ENCODE data around the gene DNAJB8.

Gene DNAJB8

GRCh38 chr3:128470134-128470899 lies 3.6 kb upstream of the DNAJB8 start:
- Histone ChIP-seq H3K4me1 (ENCODE audit: control insufficient read depth, insufficient read depth, low read length) (no peaks in the 10 kb centered on the region), H3K36me3 (ENCODE audit: insufficient read depth, low read length) (no peaks in the 10 kb centered on the region), H3K9ac (ENCODE audit: low read depth, low read length) (no peak overlapping the region), H3K4me2 (ENCODE audit: low read length) (no peak overlapping the region), H3K4me3 (ENCODE audit: low read length) (no peak overlapping the region), H3K9me3 (replicated peaks; ENCODE audit: low read length) (no peaks in the 10 kb centered on the region), H3K27me3 (ENCODE audit: control insufficient read depth, insufficient read depth, low read length) (peaks cover 77% of the 10 kb centered on the region)

- Histone ChIP-seq H3K9ac (ENCODE audit: low read depth, low read length) (no peak overlapping the region), H3K9me3 (replicated peaks; ENCODE audit: low read length) (no peaks in the 10 kb centered on the region), H3K4me3 (ENCODE audit: low read length) (no peak overlapping the region), H3K36me3 (ENCODE audit: insufficient read depth, low read length) (no peaks in the 10 kb centered on the region), H3K27me3 (ENCODE audit: control insufficient read depth, insufficient read depth, low read length) (peaks cover 76% of the 10 kb centered on the region), H3K4me2 (ENCODE audit: low read length) (no peak overlapping the region), H3K4me1 (ENCODE audit: control insufficient read depth, insufficient read depth, low read length) (no peaks in the 10 kb centered on the region)
Observed at GRCh38 chr3:128469556-128469955, 2.9 kb upstream of the DNAJB8 start.

GRCh38 chr3:128468791-128469527 lies 2.3 kb upstream of the DNAJB8 start:
- H3K4me3 ChIP-seq (ENCODE audit: low read length) = no peak overlapping the region
- no peaks in the 10 kb centered on the region for H3K4me1 ChIP-seq (ENCODE audit: control insufficient read depth, insufficient read depth, low read length)
- no peaks in the 10 kb centered on the region for H3K36me3 ChIP-seq (ENCODE audit: insufficient read depth, low read length)
- no peak overlapping the region for H3K9ac ChIP-seq (ENCODE audit: low read depth, low read length)
- peaks cover 76% of the 10 kb centered on the region for H3K27me3 ChIP-seq (ENCODE audit: control insufficient read depth, insufficient read depth, low read length)
- H3K4me2 ChIP-seq (ENCODE audit: low read length) = no peak overlapping the region
- no peaks in the 10 kb centered on the region for H3K9me3 ChIP-seq (replicated peaks; ENCODE audit: low read length)

GRCh38 chr3:128468285-128468790 lies 1.6 kb upstream of the DNAJB8 start:
- Histone ChIP-seq H3K4me2 (ENCODE audit: low read length) (no peak overlapping the region), H3K36me3 (ENCODE audit: insufficient read depth, low read length) (no peaks in the 10 kb centered on the region), H3K27me3 (ENCODE audit: control insufficient read depth, insufficient read depth, low read length) (peaks cover 73% of the 10 kb centered on the region), H3K9me3 (replicated peaks; ENCODE audit: low read length) (no peaks in the 10 kb centered on the region), H3K9ac (ENCODE audit: low read depth, low read length) (no peak overlapping the region), H3K4me1 (ENCODE audit: control insufficient read depth, insufficient read depth, low read length) (no peaks in the 10 kb centered on the region), H3K4me3 (ENCODE audit: low read length) (no peak overlapping the region)

GRCh38 chr3:128464702-128465101 lies 2.0 kb downstream of the DNAJB8 start:
- no peak overlapping the region for H3K9ac ChIP-seq (ENCODE audit: low read depth, low read length)
- H3K4me3 ChIP-seq (ENCODE audit: low read length) = no peak overlapping the region
- H3K27me3 ChIP-seq (ENCODE audit: control insufficient read depth, insufficient read depth, low read length) = peaks cover 50% of the 10 kb centered on the region
- H3K36me3 ChIP-seq (ENCODE audit: insufficient read depth, low read length) = no peaks in the 10 kb centered on the region
- no peaks in the 10 kb centered on the region for H3K4me1 ChIP-seq (ENCODE audit: control insufficient read depth, insufficient read depth, low read length)
- H3K9me3 ChIP-seq (replicated peaks; ENCODE audit: low read length) = no peaks in the 10 kb centered on the region
- no peak overlapping the region for H3K4me2 ChIP-seq (ENCODE audit: low read length)

- H3K9ac ChIP-seq (ENCODE audit: low read depth, low read length) = no peak overlapping the region
- no peak overlapping the region for H3K4me3 ChIP-seq (ENCODE audit: low read length)
- H3K27me3 ChIP-seq (ENCODE audit: control insufficient read depth, insufficient read depth, low read length) = peaks cover 53% of the 10 kb centered on the region
- no peaks in the 10 kb centered on the region for H3K9me3 ChIP-seq (replicated peaks; ENCODE audit: low read length)
- no peaks in the 10 kb centered on the region for H3K4me1 ChIP-seq (ENCODE audit: control insufficient read depth, insufficient read depth, low read length)
- no peaks in the 10 kb centered on the region for H3K36me3 ChIP-seq (ENCODE audit: insufficient read depth, low read length)
- H3K4me2 ChIP-seq (ENCODE audit: low read length) = no peak overlapping the region
Observed at GRCh38 chr3:128464188-128464587, 2.5 kb downstream of the DNAJB8 start.

- Histone ChIP-seq H3K4me1 (ENCODE audit: control insufficient read depth, insufficient read depth, low read length) (no peaks in the 10 kb centered on the region), H3K9me3 (replicated peaks; ENCODE audit: low read length) (no peaks in the 10 kb centered on the region), H3K27me3 (ENCODE audit: control insufficient read depth, insufficient read depth, low read length) (peaks cover 53% of the 10 kb centered on the region), H3K4me3 (ENCODE audit: low read length) (no peak overlapping the region), H3K9ac (ENCODE audit: low read depth, low read length) (no peak overlapping the region), H3K4me2 (ENCODE audit: low read length) (no peak overlapping the region), H3K36me3 (ENCODE audit: insufficient read depth, low read length) (no peaks in the 10 kb centered on the region)
Observed at GRCh38 chr3:128463771-128464170, 2.9 kb downstream of the DNAJB8 start.

GRCh38 chr3:128463354-128463753 lies 3.3 kb downstream of the DNAJB8 start:
- peaks cover 54% of the 10 kb centered on the region for H3K27me3 ChIP-seq (ENCODE audit: control insufficient read depth, insufficient read depth, low read length)
- H3K9ac ChIP-seq (ENCODE audit: low read depth, low read length) = no peak overlapping the region
- H3K36me3 ChIP-seq (ENCODE audit: insufficient read depth, low read length) = no peaks in the 10 kb centered on the region
- no peak overlapping the region for H3K4me2 ChIP-seq (ENCODE audit: low read length)
- no peaks in the 10 kb centered on the region for H3K9me3 ChIP-seq (replicated peaks; ENCODE audit: low read length)
- H3K4me3 ChIP-seq (ENCODE audit: low read length) = no peak overlapping the region
- no peaks in the 10 kb centered on the region for H3K4me1 ChIP-seq (ENCODE audit: control insufficient read depth, insufficient read depth, low read length)

- Histone ChIP-seq H3K9me3 (replicated peaks; ENCODE audit: low read length) (no peaks in the 10 kb centered on the region), H3K4me1 (ENCODE audit: control insufficient read depth, insufficient read depth, low read length) (no peaks in the 10 kb centered on the region), H3K27me3 (ENCODE audit: control insufficient read depth, insufficient read depth, low read length) (peaks cover 50% of the 10 kb centered on the region), H3K4me3 (ENCODE audit: low read length) (no peak overlapping the region), H3K9ac (ENCODE audit: low read depth, low read length) (no peak overlapping the region), H3K4me2 (ENCODE audit: low read length) (no peak overlapping the region), H3K36me3 (ENCODE audit: insufficient read depth, low read length) (no peaks in the 10 kb centered on the region)
Observed at GRCh38 chr3:128462931-128463330, 3.8 kb downstream of the DNAJB8 start.

GRCh38 chr3:128462341-128462910 lies 4.3 kb downstream of the DNAJB8 start:
- Histone ChIP-seq H3K4me3 (ENCODE audit: low read length) (no peak overlapping the region), H3K36me3 (ENCODE audit: insufficient read depth, low read length) (no peaks in the 10 kb centered on the region), H3K4me1 (ENCODE audit: control insufficient read depth, insufficient read depth, low read length) (no peaks in the 10 kb centered on the region), H3K4me2 (ENCODE audit: low read length) (no peak overlapping the region), H3K9me3 (replicated peaks; ENCODE audit: low read length) (no peaks in the 10 kb centered on the region), H3K9ac (ENCODE audit: low read depth, low read length) (no peak overlapping the region), H3K27me3 (ENCODE audit: control insufficient read depth, insufficient read depth, low read length) (peaks cover 47% of the 10 kb centered on the region)

- Histone ChIP-seq H3K9ac (ENCODE audit: low read depth, low read length) (no peak overlapping the region), H3K27me3 (ENCODE audit: control insufficient read depth, insufficient read depth, low read length) (peaks cover 43% of the 10 kb centered on the region), H3K9me3 (replicated peaks; ENCODE audit: low read length) (no peaks in the 10 kb centered on the region), H3K4me3 (ENCODE audit: low read length) (no peak overlapping the region), H3K36me3 (ENCODE audit: insufficient read depth, low read length) (no peaks in the 10 kb centered on the region), H3K4me2 (ENCODE audit: low read length) (no peak overlapping the region), H3K4me1 (ENCODE audit: control insufficient read depth, insufficient read depth, low read length) (no peaks in the 10 kb centered on the region)
Observed at GRCh38 chr3:128461731-128462130, 5.0 kb downstream of the DNAJB8 start.
